GM12873 (cell line): ENCODE results near the gene LHFPL5.

Source experiments
- TF ChIP-seq, protein P1 (sequence below): IDR thresholded peaks from 2 replicates; pipeline ENCODE4 v1.5.1; 2012; ENCODE audit warnings: low read depth, mild to moderate bottlenecking, moderate library complexity, low read length, control low read depth; ENCODE audit not compliant: insufficient read depth; ENCODE audit errors: missing control alignments

LHFPL5 gene

DNA sequence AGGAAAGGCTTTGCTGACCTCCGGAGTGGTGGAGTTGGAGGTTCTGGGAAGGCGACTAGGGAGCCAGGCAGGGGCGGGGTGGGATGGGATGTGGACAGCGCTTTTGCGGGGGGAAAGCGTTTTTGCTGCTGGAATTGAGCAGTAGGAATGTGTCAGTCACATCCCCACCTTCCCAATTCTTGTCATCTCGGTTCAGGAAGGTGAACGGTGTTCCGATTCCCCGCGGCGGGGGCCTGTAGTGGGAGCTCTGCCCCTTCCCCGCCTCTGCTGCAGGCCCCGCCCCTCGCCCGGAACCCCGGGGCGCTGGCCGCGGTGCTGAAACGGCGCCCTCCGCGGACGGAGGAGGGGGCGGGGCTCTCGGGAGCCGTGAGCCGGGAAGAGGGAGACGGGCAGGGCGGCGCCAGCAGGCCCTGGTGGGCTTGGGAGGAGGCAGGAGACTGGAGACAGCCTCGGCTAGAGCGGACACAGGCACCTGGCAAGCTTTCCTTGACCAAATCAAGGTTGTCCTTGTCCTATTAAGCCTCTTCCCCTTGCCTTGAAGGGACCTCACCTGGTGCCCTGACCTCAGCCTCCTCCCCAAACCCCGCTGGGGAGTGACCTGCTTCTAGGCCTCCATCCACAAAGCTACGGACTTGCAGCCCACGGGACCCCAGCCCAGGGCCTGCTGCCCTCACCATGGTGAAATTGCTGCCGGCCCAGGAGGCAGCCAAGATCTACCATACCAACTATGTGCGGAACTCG, at the start of gene LHFPL5:
LHFPL5 (plus strand) TSS at position 357 of the 741 bp plus-strand sequence; CDS start at position 676, 319 bp downstream.
- TF ChIP-seq, protein P1, sequence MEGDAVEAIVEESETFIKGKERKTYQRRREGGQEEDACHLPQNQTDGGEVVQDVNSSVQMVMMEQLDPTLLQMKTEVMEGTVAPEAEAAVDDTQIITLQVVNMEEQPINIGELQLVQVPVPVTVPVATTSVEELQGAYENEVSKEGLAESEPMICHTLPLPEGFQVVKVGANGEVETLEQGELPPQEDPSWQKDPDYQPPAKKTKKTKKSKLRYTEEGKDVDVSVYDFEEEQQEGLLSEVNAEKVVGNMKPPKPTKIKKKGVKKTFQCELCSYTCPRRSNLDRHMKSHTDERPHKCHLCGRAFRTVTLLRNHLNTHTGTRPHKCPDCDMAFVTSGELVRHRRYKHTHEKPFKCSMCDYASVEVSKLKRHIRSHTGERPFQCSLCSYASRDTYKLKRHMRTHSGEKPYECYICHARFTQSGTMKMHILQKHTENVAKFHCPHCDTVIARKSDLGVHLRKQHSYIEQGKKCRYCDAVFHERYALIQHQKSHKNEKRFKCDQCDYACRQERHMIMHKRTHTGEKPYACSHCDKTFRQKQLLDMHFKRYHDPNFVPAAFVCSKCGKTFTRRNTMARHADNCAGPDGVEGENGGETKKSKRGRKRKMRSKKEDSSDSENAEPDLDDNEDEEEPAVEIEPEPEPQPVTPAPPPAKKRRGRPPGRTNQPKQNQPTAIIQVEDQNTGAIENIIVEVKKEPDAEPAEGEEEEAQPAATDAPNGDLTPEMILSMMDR = no peak

DNA sequence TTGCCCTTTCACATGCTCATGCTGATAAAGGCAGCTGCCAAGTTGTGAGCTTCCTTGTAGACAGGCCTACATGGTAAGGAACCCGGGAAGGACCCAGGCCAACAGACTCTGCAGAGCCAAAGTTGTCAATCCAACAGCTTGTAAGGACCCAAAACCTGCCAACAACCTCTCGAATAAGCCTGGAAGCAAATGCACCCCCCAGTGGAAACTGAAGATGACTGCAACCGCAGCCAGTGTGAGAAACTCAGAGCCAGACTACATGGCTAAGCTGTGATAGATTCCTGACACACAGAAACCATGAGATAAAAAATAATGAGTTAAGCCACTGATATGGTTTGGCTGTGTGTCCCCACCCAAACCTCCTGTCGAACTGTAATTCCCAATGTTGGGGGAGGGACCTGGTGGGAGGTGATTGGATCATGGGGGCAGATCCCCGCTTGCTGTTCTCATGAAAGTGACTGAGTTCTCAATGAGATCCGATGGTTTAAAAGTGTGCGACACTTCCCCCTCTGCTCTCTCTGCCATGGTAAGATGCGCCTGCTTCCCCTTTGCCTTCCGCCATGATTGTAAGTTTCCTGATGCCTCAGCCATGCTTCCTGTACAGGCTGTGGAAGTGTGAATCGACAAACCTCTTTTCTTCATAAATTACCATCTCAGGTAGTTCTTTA, 47.6 kb upstream of the LHFPL5 start:
- TF ChIP-seq, protein P1 = peak; percentile 49

DNA sequence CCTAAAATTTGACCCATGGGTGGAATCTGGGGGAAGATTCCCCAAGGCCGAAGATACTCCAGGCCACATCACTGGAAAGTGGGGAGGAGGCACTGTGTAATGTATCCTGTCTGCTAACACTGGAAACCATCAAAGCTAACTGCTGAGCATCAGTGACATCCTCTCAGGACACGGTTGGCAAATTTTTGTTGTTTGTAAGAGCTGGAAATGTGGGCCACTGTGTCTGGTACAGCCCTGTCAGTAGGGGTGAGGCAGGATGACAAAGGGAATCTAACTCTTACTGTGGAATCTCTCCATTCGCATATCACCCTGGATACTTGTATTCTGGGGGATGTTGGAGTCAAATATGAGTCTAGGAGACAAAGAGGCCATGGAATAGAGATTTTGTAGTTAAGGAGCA, 45.7 kb upstream of the LHFPL5 start:
- TF ChIP-seq, protein P1 = no peak

DNA sequence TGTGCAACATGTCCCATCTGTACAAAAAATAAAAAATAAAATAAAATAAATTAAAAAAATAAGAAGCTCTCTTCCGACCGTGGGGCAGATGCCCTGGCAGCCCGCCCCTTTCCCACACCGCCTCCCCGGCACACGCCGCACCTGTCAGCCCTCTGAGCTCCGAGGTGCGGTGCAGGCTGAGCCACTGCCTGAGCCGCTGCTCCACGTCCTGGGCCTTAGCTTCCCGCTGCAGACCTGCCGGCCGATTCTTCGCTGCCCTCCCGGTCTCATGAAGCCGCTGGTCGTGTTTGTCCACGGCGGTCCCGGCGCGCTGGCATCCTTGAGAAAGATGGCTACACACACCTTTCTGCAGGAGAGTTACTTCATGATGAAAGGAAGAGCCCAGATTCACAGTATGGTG, 39.4 kb upstream of the LHFPL5 start:
- TF ChIP-seq, protein P1 = no peak

DNA sequence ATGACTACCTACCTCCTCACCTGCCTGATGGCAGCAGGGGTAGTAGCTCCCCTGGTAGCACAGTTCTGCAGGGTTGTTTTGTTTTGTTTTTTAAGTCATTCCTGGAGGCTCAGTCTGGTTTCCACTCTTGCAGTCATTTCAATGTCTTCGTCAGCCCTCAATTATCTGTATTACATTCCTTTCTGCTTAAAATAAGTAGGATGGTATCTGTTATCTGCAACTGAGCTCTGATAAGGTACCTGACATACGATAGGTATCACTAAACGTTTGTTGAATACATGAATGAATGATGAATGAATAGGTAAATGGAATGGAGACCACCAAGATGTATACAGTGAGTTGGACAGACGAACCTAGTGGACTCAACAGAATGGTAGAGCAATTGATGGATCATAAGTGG, 35.9 kb upstream of the LHFPL5 start:
- TF ChIP-seq, protein P1 = no peak

DNA sequence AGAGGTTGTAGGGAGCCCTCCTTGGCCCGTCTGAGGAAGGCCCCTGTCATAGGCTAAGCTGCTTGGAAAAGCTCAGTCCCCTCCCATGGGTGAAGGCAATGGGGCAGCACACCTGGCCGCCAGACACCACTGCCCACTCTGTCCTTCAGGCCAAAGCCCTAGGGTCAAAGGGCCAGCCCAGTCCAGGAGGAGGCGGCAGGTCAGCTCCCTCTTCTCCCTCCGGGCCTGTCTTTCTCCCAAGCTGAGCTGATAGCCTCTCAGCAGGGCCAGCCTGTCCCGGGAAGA, 33.9 kb upstream of the LHFPL5 start:
- TF ChIP-seq, protein P1 = no peak

DNA sequence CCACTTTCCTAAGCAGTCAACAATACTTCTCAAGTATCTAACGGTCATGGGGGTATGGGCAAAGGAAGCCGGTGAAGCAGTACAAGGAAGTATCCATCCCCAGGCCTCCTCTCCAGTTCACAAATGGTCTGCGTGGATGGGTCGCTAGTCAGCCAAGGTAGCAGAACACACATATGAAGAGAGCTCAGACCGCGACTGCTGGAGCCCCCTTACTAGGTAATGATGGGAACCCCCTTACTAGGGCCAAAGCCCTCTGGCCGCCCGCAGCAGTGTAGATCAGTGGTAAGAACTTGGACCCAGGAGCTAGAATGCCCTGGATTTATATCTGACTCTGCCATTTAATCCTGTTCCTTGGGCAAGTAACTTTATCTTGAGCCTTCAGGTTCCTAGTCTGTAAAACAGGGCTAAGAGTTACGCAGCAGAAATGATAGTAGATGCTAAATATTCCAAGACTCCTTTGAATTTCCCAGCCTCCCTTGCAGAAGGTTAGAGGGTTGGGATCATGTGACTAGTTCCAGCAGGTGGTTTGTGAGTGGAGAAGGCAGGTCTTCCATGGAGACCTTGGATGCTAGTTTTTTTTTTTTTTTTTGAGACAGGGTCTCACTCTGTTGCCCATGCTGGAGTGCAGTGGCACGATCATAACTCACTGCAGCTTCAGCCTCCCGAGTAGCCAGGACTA, 30.9 kb upstream of the LHFPL5 start:
- TF ChIP-seq, protein P1 = no peak
